Mesothelial cell of epicardium (in vitro differentiated cells): ENCODE data around the gene ANO6. TPM values are rescaled to one million over a fixed set of nuclear protein-coding genes. Genes with fewer than 3 reads are reported as not detected.

Source experiments
- DNase-seq, 2 experiments: peaks; one replicate each; pipeline ENCODE4 v3.0.0; 2021; ENCODE audit warnings: low spot score in 2 of 2; ENCODE audit not compliant: unreplicated experiment in 2 of 2
- H3K27ac Mint-ChIP-seq: 2 replicates; pipeline ENCODE4 v1.8.0; 2021; ENCODE audit warnings: mixed read lengths
- H3K27me3 Mint-ChIP-seq: 2 replicates; pipeline ENCODE4 v1.8.0; 2021; ENCODE audit warnings: low read depth, mixed read lengths
- H3K36me3 Mint-ChIP-seq: 2 replicates; pipeline ENCODE4 v1.8.0; 2021; ENCODE audit warnings: mixed read lengths
- H3K4me1 Mint-ChIP-seq: 2 replicates; pipeline ENCODE4 v1.8.0; 2021; ENCODE audit warnings: mixed read lengths
- H3K4me3 Mint-ChIP-seq: 2 replicates; pipeline ENCODE4 v1.8.0; 2021; ENCODE audit warnings: mild to moderate bottlenecking, moderate library complexity, mixed read lengths
- H3K9me3 Mint-ChIP-seq: 2 replicates; pipeline ENCODE4 v1.8.0; 2021; ENCODE audit warnings: mixed read lengths
- CTCF ChIP-seq: fragments of 200-600 bp; sonication (generic); IDR thresholded peaks from one replicate; pipeline ENCODE4 v1.5.0; 2021; ENCODE audit warnings: antibody characterized with exemption; ENCODE audit not compliant: unreplicated experiment
- total RNA-seq: library from RNA; stranded (reverse); gene quantifications from 3 replicates; pipeline ENCODE4 v1.2.1, GENCODE V29; 2021

The ANO6 gene
- total RNA-seq, 1 donor from 2014 or later = 41.1 TPM

- Mint-ChIP-seq H3K4me1 (no peaks in the 10 kb centered on the region), H3K9me3 (no peaks in the 10 kb centered on the region), H3K27me3 (no peaks in the 10 kb centered on the region), H3K4me3 (no peak overlapping the region), H3K27ac (no peak overlapping the region), H3K36me3 (peaks cover 11% of the 10 kb centered on the region)
- TF ChIP-seq CTCF = no peak
- DNase-seq = no peak
These were observed 113.8 kb downstream of the ANO6 start for GRCh38 chr12:45329702-45330101.

- Mint-ChIP-seq H3K27ac (no peak overlapping the region), H3K27me3 (no peaks in the 10 kb centered on the region), H3K36me3 (peaks cover 11% of the 10 kb centered on the region)
These were observed 115.7 kb downstream of the ANO6 start for GRCh38 chr12:45331552-45331951.

GRCh38 chr12:45334396-45334795 is 118.5 kb downstream of the ANO6 start:
- Mint-ChIP-seq H3K4me3 (no peak overlapping the region), H3K27me3 (no peaks in the 10 kb centered on the region), H3K9me3 (no peaks in the 10 kb centered on the region), H3K27ac (no peak overlapping the region), H3K4me1 (peaks cover 11% of the 10 kb centered on the region), H3K36me3 (peaks cover 11% of the 10 kb centered on the region)
- no peak for TF ChIP-seq CTCF
- DNase-seq = no peak

More at GRCh38 chr12:45331552-45331951, 115.7 kb downstream of the ANO6 start:
- no peaks in the 10 kb centered on the region for H3K4me1 Mint-ChIP-seq
- no peaks in the 10 kb centered on the region for H3K9me3 Mint-ChIP-seq
- TF ChIP-seq CTCF = no peak
- no peak overlapping the region for H3K4me3 Mint-ChIP-seq
- DNase-seq = no peak

- no peak overlapping the region for H3K27ac Mint-ChIP-seq
- no peak for TF ChIP-seq CTCF
- H3K9me3 Mint-ChIP-seq = no peaks in the 10 kb centered on the region
- no peaks in the 10 kb centered on the region for H3K27me3 Mint-ChIP-seq
- peaks cover 11% of the 10 kb centered on the region for H3K36me3 Mint-ChIP-seq
- no peak for DNase-seq
- no peak overlapping the region for H3K4me3 Mint-ChIP-seq
- H3K4me1 Mint-ChIP-seq = peaks cover 11% of the 10 kb centered on the region
These were observed 120.4 kb downstream of the ANO6 start for GRCh38 chr12:45336331-45336730.

GRCh38 chr12:45336762-45337596 is 121.1 kb downstream of the ANO6 start:
- Mint-ChIP-seq H3K27me3 (no peaks in the 10 kb centered on the region), H3K36me3 (peaks cover 9% of the 10 kb centered on the region), H3K4me1 (peaks cover 11% of the 10 kb centered on the region), H3K9me3 (no peaks in the 10 kb centered on the region), H3K27ac (no peak overlapping the region), H3K4me3 (no peak overlapping the region)
- no peak for DNase-seq
- no peak for TF ChIP-seq CTCF
